Activated naive CD4-positive, alpha-beta T cell treated with anti-CD3 and anti-CD28 coated beads, Interleukin-2, amount 50 U/mL, for 24 hours (primary cell): ENCODE results near the gene ATL3.
"Not testable (repeated sequence)": the region's sequence is repeated elsewhere in the genome, so short reads cannot be mapped to it uniquely, and the experiment has no call there.

Source experiments
- H3K27ac Mint-ChIP-seq: one replicate; pipeline ENCODE4 v1.8.0; 2021; ENCODE audit warnings: mild to moderate bottlenecking, mixed read lengths
- H3K27me3 Mint-ChIP-seq: one replicate; pipeline ENCODE4 v1.8.0; 2021; ENCODE audit warnings: mixed read lengths
- H3K36me3 Mint-ChIP-seq: one replicate; pipeline ENCODE4 v1.8.0; 2021; ENCODE audit warnings: mixed read lengths
- H3K4me1 Mint-ChIP-seq: one replicate; pipeline ENCODE4 v1.8.0; 2021; ENCODE audit warnings: mixed read lengths
- H3K4me3 Mint-ChIP-seq: one replicate; pipeline ENCODE4 v1.8.0; 2021; ENCODE audit warnings: mild to moderate bottlenecking, mixed read lengths
- H3K9me3 Mint-ChIP-seq: one replicate; pipeline ENCODE4 v1.8.0; 2021; ENCODE audit warnings: mixed read lengths

The ATL3 gene

GRCh38 chr11:63590024-63590788, 81.0 kb downstream of the ATL3 start:
- no peaks in the 10 kb centered on the region for H3K4me1 Mint-ChIP-seq
- no peaks in the 10 kb centered on the region for H3K27me3 Mint-ChIP-seq
- no peak overlapping the region for H3K4me3 Mint-ChIP-seq
- H3K9me3 Mint-ChIP-seq = no peaks in the 10 kb centered on the region
- peaks cover 5% of the 10 kb centered on the region for H3K36me3 Mint-ChIP-seq
- H3K27ac Mint-ChIP-seq = no peak overlapping the region

- Mint-ChIP-seq H3K27ac (no peak overlapping the region), H3K9me3 (no peaks in the 10 kb centered on the region), H3K36me3 (peaks cover 4% of the 10 kb centered on the region), H3K27me3 (no peaks in the 10 kb centered on the region), H3K4me3 (no peak overlapping the region), H3K4me1 (no peaks in the 10 kb centered on the region)
Observed at GRCh38 chr11:63589000-63589399, 82.2 kb downstream of the ATL3 start.

DNA sequence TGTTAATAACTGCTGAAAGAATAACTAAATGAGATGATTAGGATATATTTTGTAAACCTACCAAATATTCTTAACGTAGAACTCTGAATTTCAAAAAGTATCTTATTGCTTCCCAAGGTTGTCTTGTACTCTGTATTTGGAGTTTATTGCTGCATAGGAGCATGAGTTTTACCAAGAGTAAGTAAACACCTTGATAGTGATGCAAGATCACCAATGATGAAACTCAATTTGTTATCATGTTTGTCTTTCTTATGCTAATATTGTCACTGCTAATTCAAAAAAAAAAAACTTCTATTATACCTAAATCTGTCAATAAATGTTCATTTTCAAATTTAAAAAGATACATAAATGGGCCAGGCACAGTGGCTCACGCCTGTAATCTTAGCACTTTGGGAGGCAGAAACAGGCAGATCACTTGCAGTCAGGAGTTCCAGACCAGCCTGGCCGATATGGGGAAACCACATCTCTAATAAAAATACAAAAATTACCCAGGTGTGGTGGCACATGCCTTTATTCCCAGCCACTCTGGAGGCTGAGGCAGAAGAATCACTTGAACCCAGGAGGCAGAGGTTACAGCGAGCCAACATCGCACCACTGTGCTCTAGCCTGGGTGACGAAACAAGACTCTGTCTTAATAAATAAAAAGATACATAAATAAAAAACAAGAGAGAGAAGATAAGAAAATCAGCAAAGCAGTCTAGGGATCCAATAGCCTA, 84.6 kb downstream of the ATL3 start:
- no peak overlapping the region for H3K4me3 Mint-ChIP-seq
- H3K36me3 Mint-ChIP-seq = peaks cover 6% of the 10 kb centered on the region
- H3K9me3 Mint-ChIP-seq = no peaks in the 10 kb centered on the region
- H3K27me3 Mint-ChIP-seq = no peaks in the 10 kb centered on the region
- no peak overlapping the region for H3K27ac Mint-ChIP-seq
- H3K4me1 Mint-ChIP-seq = peaks cover 14% of the 10 kb centered on the region

GRCh38 chr11:63583357-63583677, 87.9 kb downstream of the ATL3 start:
- Mint-ChIP-seq H3K4me1 (peaks cover 14% of the 10 kb centered on the region), H3K9me3 (peaks cover 5% of the 10 kb centered on the region), H3K27ac (no peak overlapping the region), H3K27me3 (no peaks in the 10 kb centered on the region), H3K36me3 (peaks cover 12% of the 10 kb centered on the region), H3K4me3 (no peak overlapping the region)

DNA sequence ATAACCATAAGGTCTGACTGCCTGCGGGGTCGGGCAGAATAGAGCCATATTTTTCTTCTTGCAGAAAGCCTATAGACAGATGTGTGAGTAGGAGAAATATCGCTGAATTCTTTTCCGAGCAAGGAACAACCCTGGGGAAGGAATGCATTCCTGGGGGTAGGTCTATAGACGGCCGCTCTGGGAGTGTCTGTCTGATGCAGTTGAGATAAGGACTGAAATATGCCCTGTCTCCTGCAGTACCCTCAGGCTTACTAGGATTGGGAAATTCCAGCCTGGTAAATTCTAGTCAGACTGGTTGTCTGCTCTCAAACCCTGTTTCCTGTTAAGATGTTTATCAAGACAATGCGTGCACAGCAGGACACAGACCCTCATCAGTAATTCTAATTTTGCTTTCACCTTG, 90.0 kb downstream of the ATL3 start:
- peaks cover 14% of the 10 kb centered on the region for H3K4me1 Mint-ChIP-seq
- not testable (repeated sequence) for H3K27ac Mint-ChIP-seq, H3K9me3 Mint-ChIP-seq, H3K27me3 Mint-ChIP-seq, H3K4me3 Mint-ChIP-seq
- H3K36me3 Mint-ChIP-seq = peaks cover 11% of the 10 kb centered on the region

GRCh38 chr11:63578882-63579281, 92.3 kb downstream of the ATL3 start:
- not testable (repeated sequence) for H3K27ac Mint-ChIP-seq, H3K4me3 Mint-ChIP-seq, H3K9me3 Mint-ChIP-seq, H3K27me3 Mint-ChIP-seq
- Mint-ChIP-seq H3K4me1 (peaks cover 32% of the 10 kb centered on the region), H3K36me3 (peaks cover 11% of the 10 kb centered on the region)

GRCh38 chr11:63574856-63575602, 96.1 kb downstream of the ATL3 start:
- Mint-ChIP-seq H3K4me1 (peaks cover 38% of the 10 kb centered on the region), H3K9me3 (no peaks in the 10 kb centered on the region), H3K27ac (peak overlapping the region; percentile 87), H3K27me3 (no peaks in the 10 kb centered on the region), H3K4me3 (peak overlapping the region; percentile 83), H3K36me3 (peaks cover 5% of the 10 kb centered on the region)
